ENCODE measurements around the gene HSPB8. TPM values are rescaled to one million over a fixed set of nuclear protein-coding genes. Genes with fewer than 3 reads are reported as not detected.

HSPB8 gene
- total RNA-seq, 1 experiment from 2014 or later = 15.8 TPM

DNA sequence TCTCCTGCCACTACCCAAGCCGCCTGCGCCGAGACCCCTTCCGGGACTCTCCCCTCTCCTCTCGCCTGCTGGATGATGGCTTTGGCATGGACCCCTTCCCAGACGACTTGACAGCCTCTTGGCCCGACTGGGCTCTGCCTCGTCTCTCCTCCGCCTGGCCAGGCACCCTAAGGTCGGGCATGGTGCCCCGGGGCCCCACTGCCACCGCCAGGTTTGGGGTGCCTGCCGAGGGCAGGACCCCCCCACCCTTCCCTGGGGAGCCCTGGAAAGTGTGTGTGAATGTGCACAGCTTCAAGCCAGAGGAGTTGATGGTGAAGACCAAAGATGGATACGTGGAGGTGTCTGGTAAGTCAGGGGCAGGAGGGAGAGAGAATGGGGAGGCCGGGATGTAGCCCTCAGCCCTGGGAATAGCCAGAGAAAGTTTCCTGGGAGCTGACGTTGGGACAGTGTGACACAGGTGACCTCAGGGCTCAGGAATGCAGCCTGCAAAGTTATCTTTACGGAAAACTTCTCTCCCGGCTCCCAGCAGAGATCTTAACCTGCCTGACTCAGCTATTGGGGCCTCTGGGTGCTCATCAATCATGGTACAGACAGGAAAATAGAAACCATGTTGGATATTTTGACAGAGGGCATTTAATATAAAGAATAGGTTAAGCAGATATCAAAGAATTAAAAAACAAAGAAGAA is 747 bp downstream of the HSPB8 start:
- DNase-seq = peak; percentile 78
- Histone ChIP-seq H3K4me3 (ENCODE audit: insufficient read depth, low read depth, low read length) (peak overlapping the region; percentile 33), H3K27me3 (ENCODE audit: control insufficient read depth, insufficient read depth, low read length) (no peaks in the 10 kb centered on the region), H3K36me3 (replicated peaks; ENCODE audit: control insufficient read depth, insufficient read depth, low read length) (no peaks in the 10 kb centered on the region)

DNA sequence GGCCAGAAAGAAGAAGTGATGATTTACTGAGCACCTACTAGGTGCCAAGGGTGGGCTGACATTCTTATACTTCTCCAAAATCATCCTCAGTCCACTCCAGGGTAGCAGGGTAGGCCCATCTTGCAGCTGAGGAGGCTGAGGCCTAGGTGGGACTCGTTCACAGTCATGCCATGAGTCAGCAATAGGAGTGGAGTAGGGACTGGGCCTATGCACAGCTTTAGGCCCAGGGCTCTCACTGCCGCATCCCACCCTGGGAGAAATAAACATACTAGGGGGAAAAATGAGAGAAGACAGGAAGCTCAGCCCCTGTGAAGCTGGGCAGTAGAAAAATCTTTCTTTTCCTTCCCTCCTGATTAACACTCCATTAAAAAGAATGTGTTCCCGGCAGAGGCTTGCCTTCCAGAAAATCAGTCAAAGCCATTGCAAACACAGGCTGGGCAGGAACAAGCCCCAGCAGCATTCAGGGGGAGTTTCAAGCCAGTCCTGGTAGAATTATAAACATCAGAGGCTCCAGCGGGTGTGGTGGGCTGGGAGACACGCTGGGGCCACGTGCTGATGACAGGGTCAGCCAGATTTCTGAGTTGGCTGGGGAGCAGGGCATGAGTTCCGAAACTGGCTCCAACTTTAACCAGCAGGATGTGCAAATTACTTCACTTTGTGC is 1.8 kb downstream of the HSPB8 start:
- DNase-seq = no peak
- Histone ChIP-seq H3K4me3 (ENCODE audit: insufficient read depth, low read depth, low read length) (no peak overlapping the region; the same call in 1 of the 2 replicates), H3K36me3 (replicated peaks; ENCODE audit: control insufficient read depth, insufficient read depth, low read length) (no peaks in the 10 kb centered on the region), H3K27me3 (ENCODE audit: control insufficient read depth, insufficient read depth, low read length) (no peaks in the 10 kb centered on the region)

DNA sequence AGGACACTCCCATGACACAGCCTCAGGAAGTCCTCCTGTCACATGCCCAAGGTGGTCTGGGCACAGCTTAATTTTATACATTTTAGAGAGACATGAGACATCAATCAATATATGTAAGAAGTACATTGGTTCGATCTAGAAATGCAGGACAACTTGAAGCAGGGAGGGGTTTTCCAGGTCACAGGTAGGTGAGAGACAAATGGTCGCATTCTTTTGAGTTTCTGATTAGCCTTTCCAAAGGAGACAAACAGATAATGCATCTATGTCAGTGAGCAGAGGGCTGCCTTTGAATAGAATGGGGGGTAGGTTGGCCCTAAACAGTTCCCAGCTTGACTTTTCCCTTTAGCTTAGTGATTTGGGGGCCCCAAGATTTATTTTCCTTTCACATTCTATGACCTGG is 2.5 kb downstream of the HSPB8 start:
- no peak overlapping the region for H3K4me3 ChIP-seq (ENCODE audit: insufficient read depth, low read depth, low read length)
- no peak for DNase-seq
- no peaks in the 10 kb centered on the region for H3K36me3 ChIP-seq (replicated peaks; ENCODE audit: control insufficient read depth, insufficient read depth, low read length)
- H3K27me3 ChIP-seq (ENCODE audit: control insufficient read depth, insufficient read depth, low read length) = no peaks in the 10 kb centered on the region

DNA sequence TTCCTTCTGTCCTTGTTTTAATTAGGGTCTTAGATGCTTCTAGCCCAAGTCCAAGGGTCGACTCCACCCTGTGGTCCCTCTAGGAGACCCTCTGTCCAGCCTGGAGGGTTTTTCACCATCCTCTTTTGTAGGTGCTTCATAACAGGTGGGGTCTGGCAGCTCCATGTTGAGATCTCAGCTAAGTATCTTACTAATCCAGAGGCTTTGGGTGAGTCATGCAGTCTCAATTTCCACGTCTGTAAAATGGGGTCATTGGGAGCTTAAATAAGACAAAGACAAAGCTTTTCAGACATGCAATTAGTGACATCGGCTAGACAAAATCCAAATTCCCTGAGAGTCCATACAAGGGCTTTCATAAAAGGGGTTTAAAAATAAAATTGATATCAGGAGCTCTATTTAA is 3.2 kb downstream of the HSPB8 start:
- Histone ChIP-seq H3K36me3 (replicated peaks; ENCODE audit: control insufficient read depth, insufficient read depth, low read length) (no peaks in the 10 kb centered on the region), H3K4me3 (ENCODE audit: insufficient read depth, low read depth, low read length) (no peak overlapping the region), H3K27me3 (ENCODE audit: control insufficient read depth, insufficient read depth, low read length) (no peaks in the 10 kb centered on the region)
- DNase-seq = no peak

DNA sequence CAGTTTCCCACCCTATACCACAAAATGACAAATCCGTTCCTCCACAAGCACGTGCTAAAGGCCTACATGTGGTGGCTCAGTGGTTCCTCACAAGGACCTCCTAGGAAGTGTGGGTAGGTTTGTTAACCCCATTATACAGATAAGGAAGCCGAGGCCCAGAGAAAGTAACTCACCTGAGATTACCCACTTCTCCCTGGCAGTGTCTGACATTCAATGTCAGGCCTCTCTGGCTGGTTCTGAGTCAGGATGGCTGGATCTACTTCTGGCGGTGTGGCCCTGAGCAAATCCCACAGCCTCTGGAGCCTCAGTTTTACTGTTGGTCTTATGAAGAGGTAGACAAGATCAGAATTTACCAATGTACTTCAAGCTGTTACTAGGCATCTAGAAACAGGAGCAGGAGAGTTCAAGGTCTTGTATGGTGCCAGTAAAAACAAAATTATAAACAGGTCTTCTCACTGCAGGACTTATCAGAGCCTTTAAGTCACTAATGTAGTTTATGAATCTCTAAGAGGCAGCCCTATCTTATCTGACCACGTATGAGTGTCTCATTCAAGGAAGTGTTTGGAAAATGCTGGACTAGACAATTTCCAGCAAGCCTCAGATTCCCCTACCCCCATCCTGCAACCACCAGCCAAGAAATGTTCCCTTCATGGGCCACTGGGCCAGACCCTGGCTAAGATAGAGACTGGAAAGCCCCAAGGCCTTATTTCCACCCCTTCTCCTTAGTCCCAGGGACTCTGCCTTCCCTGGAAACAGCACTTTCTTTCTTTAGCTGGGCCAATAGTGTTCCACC is 4.2 kb downstream of the HSPB8 start:
- H3K36me3 ChIP-seq (replicated peaks; ENCODE audit: control insufficient read depth, insufficient read depth, low read length) = no peaks in the 10 kb centered on the region
- no peak overlapping the region for H3K4me3 ChIP-seq (ENCODE audit: insufficient read depth, low read depth, low read length)
- no peaks in the 10 kb centered on the region for H3K27me3 ChIP-seq (ENCODE audit: control insufficient read depth, insufficient read depth, low read length)
- no peak for DNase-seq

DNA sequence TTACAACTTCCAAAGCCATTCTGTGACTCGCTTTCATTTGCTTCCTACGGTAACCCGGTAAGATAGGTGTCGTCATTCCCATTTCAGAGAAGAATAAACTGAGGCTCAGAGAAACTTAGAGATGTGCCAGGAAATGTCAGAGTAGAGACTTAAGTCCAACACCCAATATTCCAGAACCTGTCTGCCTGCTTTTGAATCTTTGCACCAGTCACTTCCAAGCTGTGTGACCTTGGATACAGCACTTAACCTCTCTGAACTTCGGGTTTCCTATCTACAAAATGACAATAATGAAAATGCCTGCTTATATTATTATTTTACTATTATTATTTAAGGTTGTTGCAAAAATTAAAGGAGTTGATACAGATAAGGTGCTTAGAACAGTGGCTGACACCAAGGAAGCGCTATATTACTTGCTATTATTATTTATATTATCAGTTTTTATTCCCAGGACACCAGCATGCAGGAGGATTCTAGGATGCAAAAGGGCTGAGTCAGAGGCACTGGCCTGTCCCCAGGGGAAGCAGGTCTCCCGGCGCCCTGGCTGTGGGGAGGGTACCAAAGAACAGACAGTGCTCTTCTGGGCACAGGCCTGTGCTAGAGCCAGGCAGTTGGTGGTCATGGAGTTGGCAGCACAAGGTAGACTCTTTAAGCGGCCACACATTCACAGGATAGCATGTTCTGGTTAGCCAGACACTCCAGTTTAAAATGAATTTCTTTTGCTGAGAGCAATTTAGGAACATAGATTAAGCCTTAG is 5.4 kb downstream of the HSPB8 start:
- Histone ChIP-seq H3K36me3 (replicated peaks; ENCODE audit: control insufficient read depth, insufficient read depth, low read length) (no peaks in the 10 kb centered on the region), H3K4me3 (ENCODE audit: insufficient read depth, low read depth, low read length) (no peak overlapping the region), H3K27me3 (ENCODE audit: control insufficient read depth, insufficient read depth, low read length) (no peaks in the 10 kb centered on the region)
- DNase-seq = no peak

DNA sequence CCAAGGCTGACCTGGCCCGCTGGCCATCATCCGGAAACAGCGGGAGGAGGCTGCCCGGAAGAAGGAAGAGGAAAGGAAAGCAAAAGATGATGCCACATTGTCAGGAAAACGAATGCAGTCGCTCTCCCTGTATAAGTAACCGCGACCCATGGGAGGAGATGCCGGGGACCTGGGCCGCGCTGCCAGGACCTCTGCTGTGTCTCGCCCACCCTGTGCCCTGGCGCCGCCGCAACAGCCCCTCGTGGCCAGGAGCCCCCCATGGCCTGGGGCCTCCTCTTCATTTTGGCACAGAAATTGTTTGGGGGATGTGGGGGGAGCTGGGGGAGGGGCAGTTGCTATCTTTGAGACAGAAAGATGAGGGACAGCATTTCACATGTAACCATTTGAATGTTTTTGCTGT is 16.5 kb downstream of the HSPB8 start:
- no peaks in the 10 kb centered on the region for H3K27me3 ChIP-seq (ENCODE audit: control insufficient read depth, insufficient read depth, low read length)
- no peaks in the 10 kb centered on the region for H3K36me3 ChIP-seq (replicated peaks; ENCODE audit: control insufficient read depth, insufficient read depth, low read length)
- no peak overlapping the region for H3K4me3 ChIP-seq (ENCODE audit: insufficient read depth, low read depth, low read length)
- DNase-seq = no peak

DNA sequence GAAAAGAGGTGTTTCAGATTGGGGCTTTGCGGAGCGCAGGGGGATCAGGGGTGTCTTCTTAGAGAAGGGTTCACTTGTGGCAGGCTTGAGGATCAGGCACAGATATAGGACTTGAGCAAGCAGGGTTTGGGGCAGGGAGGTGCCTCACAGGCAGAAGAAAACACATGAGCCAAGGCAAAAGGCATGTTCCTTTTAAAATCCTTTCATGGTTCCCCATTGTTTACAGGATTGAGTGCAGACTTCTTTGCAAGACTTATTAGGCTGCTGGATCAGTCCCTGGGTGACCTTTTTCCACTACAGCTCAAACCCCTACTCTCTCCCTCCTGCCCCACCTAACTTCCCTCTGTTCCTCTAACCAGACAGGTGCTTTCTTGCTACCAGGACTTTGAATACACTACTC is 19.7 kb downstream of the HSPB8 start:
- H3K4me3 ChIP-seq (ENCODE audit: insufficient read depth, low read depth, low read length) = no peak overlapping the region
- DNase-seq = no peak
- no peaks in the 10 kb centered on the region for H3K36me3 ChIP-seq (replicated peaks; ENCODE audit: control insufficient read depth, insufficient read depth, low read length)
- H3K27me3 ChIP-seq (ENCODE audit: control insufficient read depth, insufficient read depth, low read length) = no peaks in the 10 kb centered on the region

DNA sequence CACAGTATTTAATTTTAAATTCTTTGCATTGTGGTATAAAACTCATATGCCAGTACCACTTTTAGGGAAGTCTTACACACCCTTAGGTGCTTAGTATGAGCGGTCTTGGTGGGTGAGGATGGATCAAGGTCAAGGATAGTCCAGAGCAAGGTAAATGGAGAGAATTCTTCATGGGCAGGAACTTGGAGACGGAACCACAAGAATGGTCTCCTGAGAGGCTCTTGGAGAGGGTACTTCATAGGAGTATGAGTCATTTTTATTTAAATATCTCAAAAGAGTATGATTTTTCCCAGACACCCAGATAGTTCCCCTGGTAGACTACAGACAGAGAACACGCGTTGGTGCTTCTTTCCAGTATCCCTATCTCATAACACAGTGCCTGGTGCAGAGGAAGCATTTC is 21.9 kb downstream of the HSPB8 start:
- no peak overlapping the region for H3K4me3 ChIP-seq (ENCODE audit: insufficient read depth, low read depth, low read length)
- H3K27me3 ChIP-seq (ENCODE audit: control insufficient read depth, insufficient read depth, low read length) = no peaks in the 10 kb centered on the region
- no peaks in the 10 kb centered on the region for H3K36me3 ChIP-seq (replicated peaks; ENCODE audit: control insufficient read depth, insufficient read depth, low read length)
- DNase-seq = no peak

DNA sequence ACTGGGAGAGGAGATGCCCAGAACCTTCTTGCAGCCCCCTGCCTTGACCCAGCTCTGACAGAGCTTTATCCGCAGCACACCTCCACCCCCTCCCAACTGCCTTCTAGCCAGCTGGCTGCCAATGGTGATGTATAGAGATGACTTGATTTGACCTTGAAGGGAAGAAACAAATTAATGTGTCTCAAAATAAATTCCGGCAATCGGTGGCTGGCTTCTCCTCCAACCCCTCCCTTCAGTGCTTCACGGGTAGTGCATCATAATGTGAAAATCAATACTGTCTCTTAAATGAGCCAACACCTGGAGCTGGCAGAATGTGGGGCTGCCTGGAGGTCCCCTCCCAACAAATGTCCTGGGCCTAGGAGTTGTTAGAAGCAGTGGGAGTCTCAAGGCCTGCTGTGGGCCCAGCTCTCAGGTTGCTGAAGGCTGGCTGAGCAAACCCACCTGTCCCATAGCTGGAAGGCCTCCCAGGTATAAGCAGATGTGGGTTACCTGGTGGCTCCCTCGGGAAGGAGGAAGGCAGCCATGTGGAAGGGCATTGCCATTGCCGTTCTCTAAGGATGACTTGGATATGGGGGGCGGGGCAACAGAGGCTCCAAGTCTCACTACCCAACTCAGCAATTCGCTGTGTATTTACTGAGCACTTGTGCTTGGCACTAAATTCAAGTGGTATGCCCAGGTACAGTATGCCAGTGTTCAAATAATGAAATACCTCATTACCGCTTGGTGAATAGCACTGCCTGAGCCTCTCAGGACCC is 23.2 kb downstream of the HSPB8 start:
- DNase-seq = peak; percentile 48

DNA sequence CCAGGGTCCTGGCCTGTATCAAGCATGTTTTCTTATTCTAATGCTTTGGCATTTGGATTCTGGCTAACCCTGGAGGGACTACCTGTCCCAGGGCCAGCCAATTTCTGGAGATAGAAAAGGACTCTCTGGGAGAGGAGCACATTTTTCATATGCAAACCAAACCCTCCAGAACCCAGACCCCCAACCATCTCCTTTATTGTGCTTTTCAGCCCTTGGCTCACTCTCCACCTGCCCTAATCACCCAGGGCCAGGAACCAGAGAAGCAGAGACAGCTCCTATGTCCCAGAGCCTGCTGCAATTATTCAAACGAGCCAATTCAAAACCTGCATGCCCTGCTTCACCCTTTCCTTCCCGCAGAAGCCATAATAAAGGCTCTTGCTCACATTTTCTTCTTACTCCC is 23.8 kb downstream of the HSPB8 start:
- Histone ChIP-seq H3K36me3 (replicated peaks; ENCODE audit: control insufficient read depth, insufficient read depth, low read length) (no peaks in the 10 kb centered on the region), H3K27me3 (ENCODE audit: control insufficient read depth, insufficient read depth, low read length) (no peaks in the 10 kb centered on the region), H3K4me3 (ENCODE audit: insufficient read depth, low read depth, low read length) (no peak overlapping the region)
- no peak for DNase-seq

More for the DNA sequence above, 23.2 kb downstream of the HSPB8 start:
- H3K36me3 ChIP-seq (replicated peaks; ENCODE audit: control insufficient read depth, insufficient read depth, low read length) = no peaks in the 10 kb centered on the region
- no peaks in the 10 kb centered on the region for H3K27me3 ChIP-seq (ENCODE audit: control insufficient read depth, insufficient read depth, low read length)
- H3K4me3 ChIP-seq (ENCODE audit: insufficient read depth, low read depth, low read length) = no peak overlapping the region

DNA sequence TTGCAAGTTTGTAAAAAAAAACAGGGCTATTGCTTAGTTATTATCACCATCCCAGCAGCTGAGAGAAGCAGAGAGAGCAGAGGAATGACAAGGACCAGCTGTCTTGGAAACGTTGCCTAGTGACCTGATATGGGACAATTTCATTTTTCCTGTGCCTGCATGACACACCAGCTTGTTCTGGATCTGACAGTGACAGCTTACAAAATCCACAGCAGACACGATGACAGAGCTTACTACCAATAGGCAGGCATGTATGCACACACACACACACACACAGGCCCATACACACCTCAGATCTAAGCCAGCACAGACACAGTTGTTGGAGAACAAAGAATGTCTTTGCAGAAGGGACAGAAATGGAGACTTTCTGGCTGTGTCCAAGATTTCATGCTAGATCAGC is 25.4 kb downstream of the HSPB8 start:
- Histone ChIP-seq H3K4me3 (ENCODE audit: insufficient read depth, low read depth, low read length) (no peak overlapping the region), H3K36me3 (replicated peaks; ENCODE audit: control insufficient read depth, insufficient read depth, low read length) (no peaks in the 10 kb centered on the region), H3K27me3 (ENCODE audit: control insufficient read depth, insufficient read depth, low read length) (no peaks in the 10 kb centered on the region)
- DNase-seq = no peak

DNA sequence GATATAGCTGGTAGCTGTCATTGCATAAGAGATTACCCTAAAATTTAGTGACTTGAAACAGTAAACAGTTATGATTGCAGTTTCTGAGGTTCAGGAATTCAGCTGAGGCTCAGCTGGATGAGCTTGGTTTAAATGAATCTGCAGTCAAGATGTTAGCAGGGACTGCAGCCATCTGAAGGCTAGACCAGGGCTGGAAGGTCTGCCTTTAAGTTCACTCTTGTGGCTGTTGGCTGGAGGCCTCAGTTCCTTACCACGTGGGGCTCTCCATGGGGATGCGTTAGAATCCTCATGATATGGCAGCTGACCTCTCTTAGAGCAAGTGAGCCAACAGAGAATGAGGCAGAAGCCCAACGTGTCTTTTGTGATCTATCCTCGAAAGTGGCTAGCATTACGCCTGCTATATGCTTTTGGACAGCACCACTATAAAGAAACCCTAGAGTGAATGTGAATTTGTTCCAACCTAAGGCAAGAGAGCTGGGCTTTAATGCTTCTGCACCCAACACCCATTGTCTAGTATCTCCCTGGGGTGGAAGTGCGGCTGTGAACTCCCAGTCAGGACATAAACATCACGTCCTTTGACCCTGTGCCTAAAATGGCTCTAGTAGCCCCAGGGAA is 26.0 kb downstream of the HSPB8 start:
- Histone ChIP-seq H3K36me3 (replicated peaks; ENCODE audit: control insufficient read depth, insufficient read depth, low read length) (no peaks in the 10 kb centered on the region), H3K4me3 (ENCODE audit: insufficient read depth, low read depth, low read length) (no peak overlapping the region), H3K27me3 (ENCODE audit: control insufficient read depth, insufficient read depth, low read length) (no peaks in the 10 kb centered on the region)
- no peak for DNase-seq

Data from H7 (cell line).